GM21423 (cell line): ENCODE data around the gene CTNNA2.
A peak's percentile ranks its signal among the peaks of the same experiment; 100 is the strongest.

Source experiments
- ATAC-seq: cut with Tn5 transposase; IDR thresholded peaks from one replicate; pipeline ENCODE4 v1.9.1; 2021; ENCODE audit warnings: mild to moderate bottlenecking, moderate library complexity; ENCODE audit not compliant: unreplicated experiment

Gene CTNNA2

GRCh38 chr2:80501874-80502624 lies 989.2 kb downstream of the CTNNA2 start:
- no peak for ATAC-seq

DNA sequence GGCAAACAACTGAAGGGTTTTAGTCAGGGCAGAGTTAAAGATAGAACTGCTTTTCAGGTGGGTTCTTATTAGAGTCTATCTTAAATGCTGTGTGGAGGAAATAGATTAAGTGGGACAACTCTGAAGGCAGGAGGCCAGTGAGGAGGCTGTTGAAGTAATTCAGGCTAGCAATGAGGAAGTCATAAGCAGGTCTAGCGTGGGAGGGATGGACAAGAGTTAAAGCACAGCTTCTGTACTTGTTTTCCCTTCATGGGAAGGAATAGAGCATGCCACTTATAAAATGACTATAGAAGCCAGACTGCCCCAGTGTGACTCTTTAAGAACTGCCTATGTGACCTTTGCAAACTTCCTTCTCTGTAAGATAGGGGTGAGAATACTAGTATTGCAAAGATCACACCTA lies 993.7 kb downstream of the CTNNA2 start:
- no peak for ATAC-seq

GRCh38 chr2:80510716-80511115 lies 997.9 kb downstream of the CTNNA2 start:
- no peak for ATAC-seq

DNA sequence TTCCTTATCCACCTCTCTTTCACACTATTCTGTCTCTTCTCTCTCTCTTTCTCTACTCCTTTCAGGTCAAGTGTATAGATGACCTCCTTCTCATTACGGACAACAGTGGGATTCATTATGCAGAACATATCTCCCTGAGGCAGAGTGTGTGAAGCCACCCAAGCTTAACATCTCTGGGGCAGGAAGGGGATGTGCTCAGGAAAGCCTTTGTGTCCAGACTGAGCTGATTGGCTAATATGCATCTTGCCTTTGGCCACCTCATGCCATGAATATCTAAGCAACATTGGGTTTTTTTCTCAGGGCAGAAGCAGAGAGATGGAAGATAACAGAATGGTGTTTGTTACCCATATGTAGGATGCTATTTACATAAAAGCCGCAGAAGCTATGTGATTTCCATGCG lies 1003.1 kb downstream of the CTNNA2 start:
- no peak for ATAC-seq

- ATAC-seq, result no peak
These were observed 1004.5 kb downstream of the CTNNA2 start for GRCh38 chr2:80517316-80517715.

- ATAC-seq, result no peak
These were observed 1006.3 kb downstream of the CTNNA2 start for GRCh38 chr2:80519121-80519643.

DNA sequence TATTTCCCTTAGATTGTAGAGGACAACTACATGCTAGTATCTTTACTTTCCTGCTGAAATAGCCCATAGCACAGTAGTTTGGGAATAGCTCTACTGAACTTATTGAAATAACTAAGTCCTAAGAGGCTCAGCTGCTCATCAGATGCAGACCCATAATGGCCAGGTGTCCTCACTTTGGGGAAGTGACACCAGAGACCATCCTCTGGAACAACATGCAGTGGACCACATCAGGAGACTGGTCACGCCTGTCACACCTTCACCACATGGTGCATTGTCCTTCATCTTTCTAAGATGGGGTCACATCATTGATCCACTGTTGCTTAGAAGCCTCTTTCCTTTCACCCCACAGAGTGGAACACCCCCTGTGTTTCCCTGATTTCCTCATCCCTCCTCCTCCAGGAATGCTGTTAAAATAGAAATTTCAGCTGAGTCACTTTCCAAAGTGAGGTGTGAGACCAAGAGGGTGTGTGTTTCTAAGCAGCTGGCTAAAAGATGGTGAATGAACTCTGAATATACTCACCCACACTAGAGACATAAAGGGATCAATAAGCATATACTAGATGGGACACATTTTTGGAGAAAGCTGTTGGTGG lies 1006.9 kb downstream of the CTNNA2 start:
- ATAC-seq, result no peak

GRCh38 chr2:80525152-80525551 lies 1012.3 kb downstream of the CTNNA2 start:
- peak; percentile 55 for ATAC-seq

DNA sequence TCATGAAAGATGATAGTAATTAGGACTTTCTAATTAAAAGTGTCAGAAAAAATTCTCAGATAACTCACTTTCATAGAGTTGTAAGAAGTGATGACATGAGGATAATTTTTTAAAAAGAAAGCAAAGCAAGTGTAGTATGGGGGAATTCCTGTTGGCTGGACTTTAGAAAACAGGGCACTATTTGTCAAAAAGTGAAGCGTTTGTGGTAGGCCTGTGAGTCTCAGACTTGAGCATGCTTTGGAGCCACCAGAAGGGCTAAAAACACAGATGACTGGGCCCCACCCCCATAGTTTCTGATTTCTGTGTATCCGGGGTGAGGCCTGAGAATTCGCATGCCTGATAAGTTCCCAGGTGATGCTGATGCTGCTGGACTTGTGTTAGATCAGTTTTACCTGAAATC lies 1014.3 kb downstream of the CTNNA2 start:
- no peak for ATAC-seq

- ATAC-seq, result no peak
These were observed 1016.8 kb downstream of the CTNNA2 start for GRCh38 chr2:80529466-80530165.

- peak; percentile 56 for ATAC-seq
These were observed 1017.7 kb downstream of the CTNNA2 start for GRCh38 chr2:80530442-80531064.

DNA sequence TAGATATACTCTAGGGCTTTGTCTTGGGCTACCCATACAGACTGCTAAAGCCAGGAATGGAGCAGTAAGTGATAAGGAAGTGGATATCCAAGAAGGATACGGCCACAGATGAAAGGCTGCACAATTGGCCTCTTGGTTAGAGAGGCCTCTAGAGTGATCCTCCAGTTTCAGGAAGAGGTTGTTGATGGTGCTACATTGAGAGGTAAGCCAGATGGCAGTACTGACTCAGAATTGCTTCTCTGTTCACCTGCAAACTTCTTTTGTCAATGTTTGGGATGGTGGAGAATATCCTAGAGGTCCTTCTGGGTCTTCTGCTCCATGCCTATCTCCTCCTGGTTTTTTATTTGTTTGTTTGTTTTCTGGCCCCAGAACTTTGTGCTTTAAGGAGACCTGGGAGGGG lies 1018.5 kb downstream of the CTNNA2 start:
- ATAC-seq, result no peak

GRCh38 chr2:80545420-80546210 lies 1032.8 kb downstream of the CTNNA2 start:
- no peak for ATAC-seq

- ATAC-seq, result no peak
These were observed 1033.9 kb downstream of the CTNNA2 start for GRCh38 chr2:80546766-80547165.

GRCh38 chr2:80547344-80547743 lies 1034.5 kb downstream of the CTNNA2 start:
- no peak for ATAC-seq

DNA sequence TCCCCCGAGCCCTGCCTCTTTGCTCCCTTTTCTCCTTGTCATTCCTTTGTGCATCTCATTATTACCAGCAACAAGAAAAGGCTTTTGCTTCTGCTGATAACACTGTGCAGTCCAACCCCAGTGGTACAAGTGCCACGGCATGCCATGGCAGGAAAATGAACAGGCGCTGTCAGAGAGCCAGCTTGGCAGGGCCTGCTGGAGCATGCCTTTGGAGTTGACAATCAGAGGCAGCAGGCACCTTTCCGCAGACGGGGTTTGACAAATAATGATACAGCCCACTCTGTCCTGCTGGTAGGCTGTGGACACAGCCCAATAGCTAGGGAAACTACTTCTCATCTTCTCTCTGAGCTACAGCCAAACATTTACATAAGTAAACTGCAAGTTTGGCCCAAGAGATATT lies 1035.6 kb downstream of the CTNNA2 start:
- no peak for ATAC-seq

DNA sequence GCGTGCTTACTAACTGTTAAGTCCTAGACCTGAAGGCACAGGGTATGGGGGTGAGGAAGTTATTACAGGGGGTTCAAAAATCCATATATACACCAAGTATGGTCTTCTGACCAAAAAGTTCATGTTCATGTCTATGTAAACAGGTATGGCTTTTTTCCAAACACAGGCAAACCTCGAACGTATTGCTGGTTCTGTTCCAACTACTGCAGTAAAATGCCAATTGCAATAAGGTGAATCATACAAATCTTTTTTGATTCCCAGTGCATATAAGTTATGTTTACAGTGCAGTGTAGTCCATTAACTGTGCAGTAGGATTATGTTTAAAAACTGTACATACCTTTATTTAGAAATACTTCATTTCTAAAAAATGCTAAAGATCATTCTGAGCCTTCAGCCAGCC lies 1037.0 kb downstream of the CTNNA2 start:
- ATAC-seq, result no peak

- no peak for ATAC-seq
These were observed 1047.5 kb downstream of the CTNNA2 start for GRCh38 chr2:80560326-80560725.

- no peak for ATAC-seq
These were observed 1055.2 kb downstream of the CTNNA2 start for GRCh38 chr2:80568011-80568410.

DNA sequence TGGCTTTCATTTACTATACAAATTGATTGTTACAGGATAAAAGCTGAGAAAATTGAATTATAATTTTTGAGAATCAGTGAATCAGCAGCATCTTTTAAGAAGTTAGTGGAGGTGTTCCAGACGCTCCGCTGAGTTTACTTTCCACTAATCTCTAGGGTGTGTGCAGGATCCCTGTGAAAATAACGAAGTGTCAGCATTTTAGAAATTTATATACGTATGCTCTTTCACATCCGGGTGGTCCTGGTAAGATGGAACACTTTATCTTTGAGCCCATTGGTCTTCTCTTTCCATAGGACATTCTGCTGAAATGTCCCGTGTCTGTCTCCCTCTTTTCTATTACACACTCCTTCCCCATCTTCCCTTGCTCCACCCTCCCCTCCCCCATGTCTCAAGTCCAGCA lies 1060.3 kb downstream of the CTNNA2 start:
- no peak for ATAC-seq

GRCh38 chr2:80573950-80574349 lies 1061.1 kb downstream of the CTNNA2 start:
- ATAC-seq, result no peak
